ENCODE data around the gene ANKRD44.

The ANKRD44 gene

DNA sequence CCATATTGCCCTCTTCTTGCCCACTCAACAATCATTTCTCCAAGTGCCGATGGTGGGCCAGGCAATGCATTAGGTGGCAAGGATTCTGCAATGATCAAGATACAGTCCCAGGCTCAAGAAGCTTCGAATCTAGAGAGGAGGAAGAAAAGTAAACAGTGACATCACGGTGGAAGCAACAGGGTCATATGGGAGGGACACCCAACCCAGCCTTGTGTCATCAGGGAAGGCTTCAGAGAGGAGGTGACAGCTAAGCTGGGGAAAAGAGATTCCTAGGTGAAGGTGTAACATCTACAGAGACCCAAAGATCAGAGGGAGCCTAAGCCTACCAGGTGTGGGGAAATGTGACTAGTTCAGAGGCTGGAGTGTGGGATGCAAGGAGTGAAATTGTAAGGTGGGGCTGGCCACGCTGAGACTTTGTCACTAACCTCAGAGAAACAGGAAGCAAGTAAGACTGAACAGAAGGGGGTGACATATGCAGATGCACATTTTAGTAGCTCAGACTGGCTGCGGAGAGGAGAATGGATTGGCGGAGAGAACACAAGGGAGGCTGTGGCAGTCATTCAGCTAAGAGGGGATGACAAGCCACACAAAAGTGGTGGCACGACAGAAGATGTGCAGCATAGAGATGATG is 104.9 kb downstream of the ANKRD44 start:
- H3K27ac ChIP-seq (ENCODE audit: low read depth, low read length) = peak overlapping the region; percentile 23; the same call in 1 of the 2 replicates
- peak overlapping the region; percentile 22 for H3K4me3 ChIP-seq (ENCODE audit: low read length)
- peaks cover 27% of the 10 kb centered on the region for H3F3A ChIP-seq (ENCODE audit: control insufficient read depth, insufficient read depth)
- peak overlapping the region; percentile 47 for H3K4me2 ChIP-seq (ENCODE audit: low read length)
- H3K36me3 ChIP-seq (ENCODE audit: control insufficient read depth, low read length) = peaks cover 32% of the 10 kb centered on the region
- H4K20me1 ChIP-seq (ENCODE audit: control insufficient read depth, insufficient read depth, low read depth, low read length) = no peaks in the 10 kb centered on the region
- peaks cover 59% of the 10 kb centered on the region for H3K79me2 ChIP-seq (ENCODE audit: control insufficient read depth, low read length)
- TF ChIP-seq, protein P1, sequence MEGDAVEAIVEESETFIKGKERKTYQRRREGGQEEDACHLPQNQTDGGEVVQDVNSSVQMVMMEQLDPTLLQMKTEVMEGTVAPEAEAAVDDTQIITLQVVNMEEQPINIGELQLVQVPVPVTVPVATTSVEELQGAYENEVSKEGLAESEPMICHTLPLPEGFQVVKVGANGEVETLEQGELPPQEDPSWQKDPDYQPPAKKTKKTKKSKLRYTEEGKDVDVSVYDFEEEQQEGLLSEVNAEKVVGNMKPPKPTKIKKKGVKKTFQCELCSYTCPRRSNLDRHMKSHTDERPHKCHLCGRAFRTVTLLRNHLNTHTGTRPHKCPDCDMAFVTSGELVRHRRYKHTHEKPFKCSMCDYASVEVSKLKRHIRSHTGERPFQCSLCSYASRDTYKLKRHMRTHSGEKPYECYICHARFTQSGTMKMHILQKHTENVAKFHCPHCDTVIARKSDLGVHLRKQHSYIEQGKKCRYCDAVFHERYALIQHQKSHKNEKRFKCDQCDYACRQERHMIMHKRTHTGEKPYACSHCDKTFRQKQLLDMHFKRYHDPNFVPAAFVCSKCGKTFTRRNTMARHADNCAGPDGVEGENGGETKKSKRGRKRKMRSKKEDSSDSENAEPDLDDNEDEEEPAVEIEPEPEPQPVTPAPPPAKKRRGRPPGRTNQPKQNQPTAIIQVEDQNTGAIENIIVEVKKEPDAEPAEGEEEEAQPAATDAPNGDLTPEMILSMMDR (IDR thresholded peaks at IDR 0.05; ENCODE audit: low read depth, low read length, poor library complexity, severe bottlenecking) = no peak
- no peak for TF ChIP-seq EZH2phosphoT487 (IDR thresholded peaks at IDR 0.05; ENCODE audit: borderline replicate concordance, low read length)
- H3K9me3 ChIP-seq (ENCODE audit: control insufficient read depth, insufficient read depth, low read length) = no peaks in the 10 kb centered on the region
- H3K4me1 ChIP-seq (ENCODE audit: control insufficient read depth, low read length) = peaks cover 74% of the 10 kb centered on the region
- no peaks in the 10 kb centered on the region for H3K27me3 ChIP-seq (ENCODE audit: control insufficient read depth, low read length)
- H3K9me2 ChIP-seq (replicated peaks; ENCODE audit: control insufficient read depth, low read length) = no peaks in the 10 kb centered on the region

DNA sequence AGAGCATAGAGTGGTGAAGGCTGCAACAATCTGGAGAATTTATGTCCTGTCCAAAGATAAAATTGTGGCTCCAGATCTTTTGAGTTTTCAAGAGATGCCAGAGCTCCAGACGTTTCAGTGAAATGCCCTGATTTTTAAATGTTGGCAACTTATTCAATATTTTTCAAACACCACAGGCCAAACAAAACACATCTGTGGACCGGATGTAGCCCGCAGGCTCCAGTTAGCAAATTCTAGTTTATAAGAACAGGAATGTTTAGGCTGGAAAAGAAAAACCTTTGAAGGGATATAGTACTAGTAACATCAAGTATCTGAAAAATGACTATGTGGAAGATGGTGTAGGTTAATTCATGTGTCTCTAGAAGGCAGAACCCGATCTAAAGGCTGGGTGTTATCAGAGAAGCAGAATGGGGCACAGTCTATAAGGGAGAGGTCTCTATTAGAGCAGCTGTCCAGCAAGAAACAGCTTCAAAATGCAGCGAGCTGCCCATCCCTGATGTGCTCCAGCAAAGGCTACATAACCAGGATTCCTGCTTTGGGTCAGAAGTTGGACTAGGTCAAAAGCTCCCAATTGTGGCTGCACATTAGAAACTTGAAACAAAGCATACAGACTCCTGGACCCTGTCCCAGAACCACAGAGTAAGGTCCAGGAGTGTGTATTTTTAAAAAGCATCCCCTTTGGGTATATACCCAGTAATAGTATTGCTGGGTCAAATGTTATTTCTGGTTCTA is 105.9 kb downstream of the ANKRD44 start:
- Histone ChIP-seq H3K4me2 (ENCODE audit: low read length) (no peak overlapping the region), H3K9me3 (ENCODE audit: control insufficient read depth, insufficient read depth, low read length) (no peaks in the 10 kb centered on the region), H3K4me3 (ENCODE audit: low read length) (no peak overlapping the region), H4K20me1 (ENCODE audit: control insufficient read depth, insufficient read depth, low read depth, low read length) (no peaks in the 10 kb centered on the region), H3K36me3 (ENCODE audit: control insufficient read depth, low read length) (peaks cover 25% of the 10 kb centered on the region), H3K9me2 (replicated peaks; ENCODE audit: control insufficient read depth, low read length) (no peaks in the 10 kb centered on the region), H3K27me3 (ENCODE audit: control insufficient read depth, low read length) (no peaks in the 10 kb centered on the region), H3F3A (ENCODE audit: control insufficient read depth, insufficient read depth) (peaks cover 22% of the 10 kb centered on the region), H3K4me1 (ENCODE audit: control insufficient read depth, low read length) (peaks cover 74% of the 10 kb centered on the region), H3K27ac (ENCODE audit: low read depth, low read length) (no peak overlapping the region), H3K79me2 (ENCODE audit: control insufficient read depth, low read length) (peaks cover 59% of the 10 kb centered on the region)
- TF ChIP-seq EZH2phosphoT487 (IDR thresholded peaks at IDR 0.05; ENCODE audit: borderline replicate concordance, low read length) = no peak
- TF ChIP-seq, protein P1 (IDR thresholded peaks at IDR 0.05; ENCODE audit: low read depth, low read length, poor library complexity, severe bottlenecking) = no peak

DNA sequence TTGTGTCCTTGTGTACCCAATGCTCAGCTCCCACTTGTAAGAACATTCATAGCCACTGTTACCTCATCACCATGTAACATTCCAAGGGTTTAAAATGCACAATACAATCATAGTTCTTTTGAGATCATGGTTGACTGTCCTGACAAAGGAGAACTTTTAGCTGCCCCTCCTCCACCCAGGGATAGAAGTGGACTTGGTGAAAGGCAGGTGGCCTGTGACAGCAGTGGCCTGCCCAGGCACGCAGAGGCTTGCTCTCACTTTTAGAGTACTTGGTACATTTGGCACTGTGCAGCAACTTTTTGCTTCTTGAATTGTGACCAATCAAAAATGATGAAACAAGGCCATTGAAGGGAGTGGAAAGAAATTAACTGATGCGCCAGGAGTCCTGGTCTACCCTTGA is 108.7 kb downstream of the ANKRD44 start:
- Histone ChIP-seq H3K4me1 (ENCODE audit: control insufficient read depth, low read length) (peaks cover 72% of the 10 kb centered on the region), H3K27ac (ENCODE audit: low read depth, low read length) (no peak overlapping the region), H3K4me3 (ENCODE audit: low read length) (no peak overlapping the region), H3K27me3 (ENCODE audit: control insufficient read depth, low read length) (no peaks in the 10 kb centered on the region), H4K20me1 (ENCODE audit: control insufficient read depth, insufficient read depth, low read depth, low read length) (no peaks in the 10 kb centered on the region), H3K4me2 (ENCODE audit: low read length) (no peak overlapping the region), H3K79me2 (ENCODE audit: control insufficient read depth, low read length) (peaks cover 54% of the 10 kb centered on the region), H3F3A (ENCODE audit: control insufficient read depth, insufficient read depth) (peaks cover 20% of the 10 kb centered on the region), H3K9me2 (replicated peaks; ENCODE audit: control insufficient read depth, low read length) (no peaks in the 10 kb centered on the region), H3K36me3 (ENCODE audit: control insufficient read depth, low read length) (peaks cover 20% of the 10 kb centered on the region), H3K9me3 (ENCODE audit: control insufficient read depth, insufficient read depth, low read length) (no peaks in the 10 kb centered on the region)
- no peak for TF ChIP-seq EZH2phosphoT487 (IDR thresholded peaks at IDR 0.05; ENCODE audit: borderline replicate concordance, low read length)
- TF ChIP-seq, protein P1 (IDR thresholded peaks at IDR 0.05; ENCODE audit: low read depth, low read length, poor library complexity, severe bottlenecking) = no peak

Data from DOHH2 (cell line).